Sigmoid colon (tissue), 7 donors: ENCODE data around the gene TENM4. TPM values are rescaled to one million over a fixed set of nuclear protein-coding genes. Genes with fewer than 3 reads are reported as not detected.

ENCODE experiments used
- DNase-seq: peaks from one replicate; pipeline ENCODE4 v3.0.0-alpha.2; 2019
- H3K27ac ChIP-seq, 4 donors: fragments of 200-600 bp; sonication (generic); one replicate each; pipeline ENCODE4 v1.5.1; 2016 to 2019; ENCODE audit warnings: mild to moderate bottlenecking in 1 of 4
- H3K27me3 ChIP-seq, 3 donors: fragments of 200-600 bp; sonication (generic); one replicate each; pipeline ENCODE4 v1.5.1; 2019; ENCODE audit warnings: mild to moderate bottlenecking in 1 of 3
- H3K36me3 ChIP-seq, 4 donors: fragments of 200-600 bp; sonication (generic); one replicate each; pipeline ENCODE4 v1.5.1; 2016 to 2019
- H3K4me1 ChIP-seq, 4 donors: fragments of 200-600 bp; sonication (generic); one replicate each; pipeline ENCODE4 v1.5.1; 2017 to 2019
- H3K4me3 ChIP-seq, 4 donors: fragments of 200-600 bp; sonication (generic); one replicate each; pipeline ENCODE4 v1.5.1; 2017 to 2019; ENCODE audit warnings: mild to moderate bottlenecking in 2 of 4, moderate library complexity in 1 of 4
- H3K9me3 ChIP-seq, 4 donors: fragments of 200-600 bp in 3 of 4; sonication (generic) in 3 of 4; one replicate each; pipeline versions ENCODE4 v1.5.1 to v1.6.1; 2013 to 2019
- CTCF ChIP-seq, 4 experiments: fragments of 450-650 bp in 3 of 4; fragments of 200-600 bp in 1 of 4; IDR thresholded peaks; one replicate each; pipeline ENCODE4 v1.5.1; 2016 to 2019; ENCODE audit warnings: antibody characterized with exemption in 4 of 4, mild to moderate bottlenecking in 3 of 4, moderate library complexity in 2 of 4
- EP300 ChIP-seq, 4 donors: sonication (generic); formaldehyde crosslinking; IDR thresholded peaks; one replicate each; pipeline ENCODE4 v1.6.1; 2017; ENCODE audit warnings: antibody characterized with exemption in 4 of 4
- POLR2A ChIP-seq, 2 donors: fragments of 450-650 bp; IDR thresholded peaks; one replicate each; pipeline ENCODE4 v1.6.1; 2016; ENCODE audit warnings: antibody characterized with exemption in 2 of 2, mild to moderate bottlenecking in 2 of 2, moderate library complexity in 2 of 2
- POLR2AphosphoS5 ChIP-seq, 4 donors: sonication (generic); formaldehyde crosslinking; IDR thresholded peaks; one replicate each; pipeline ENCODE4 v1.6.1; 2017; ENCODE audit warnings: antibody characterized with exemption in 4 of 4
- WGBS, 2 donors: extraction: QIAGEN DNeasy Blood & Tissue Kit; methylation state at CpG; one replicate each; pipeline ENCODE4 v1.1.7; 2013; 5-methylcytosine and 5-hydroxymethylcytosine counted together
- intact Hi-C: fragments of 100-400 bp; cut with DNase I; formaldehyde crosslinking; loops from one replicate; pipeline ENCODE4 v1.15.1; 2023
- polyA plus RNA-seq, 3 donors: library from polyadenylated mRNA; stranded (reverse); fragments of 200-250 nt; gene quantifications; one replicate each; pipeline ENCODE4 v1.2.3, GENCODE V29; 2013
- total RNA-seq, 4 donors: library from RNA; depleted of rRNA; stranded (reverse); fragments of >200 nt; gene quantifications; one replicate each; pipeline ENCODE4 v1.1.0, GENCODE V29; 2016
- donor health status: healthy with polysubstance abuse.
- donor health status: Bipolar disorder and iron deficiency.
- donor health status: healthy.

The TENM4 gene
- total and polyA plus RNA-seq, 7 donors = 0.23 to 14.6 (median 1.9) TPM; not detected in 1

GRCh38 chr11:78961937-78962701 is 478.7 kb downstream of the TENM4 start:
- Histone ChIP-seq H3K9me3 (no peaks in the 10 kb centered on the region), H3K27ac (no peak overlapping the region), H3K4me1 (peaks cover 0 to 13% (median 10%) of the 10 kb centered on the region in 4 donors), H3K36me3 (no peaks in the 10 kb centered on the region), H3K27me3 (peaks cover 0 to 14% (median 0%) of the 10 kb centered on the region in 3 donors), H3K4me3 (peak overlapping the region in 1 of 4 donors; percentile 14)
- intact Hi-C loops = loop anchor here (5.0 kb wide), 1 partner anchor 315 kb away; no protein-coding TSS in a partner anchor
- TF ChIP-seq POLR2A (IDR thresholded peaks at IDR 0.05) (no peak), POLR2AphosphoS5 (IDR thresholded peaks at IDR 0.05) (no peak), EP300 (IDR thresholded peaks at IDR 0.05) (no peak), CTCF (IDR thresholded peaks at IDR 0.05) (no peak)
- WGBS, 2 donors = 9 to 21% methylated on average over 36 of the region's 36 CpGs
- DNase-seq = no peak

GRCh38 chr11:78961247-78961646 is 479.6 kb downstream of the TENM4 start:
- no peaks in the 10 kb centered on the region for H3K36me3 ChIP-seq
- 33 to 47% methylated on average over 3 of the region's 3 CpGs for WGBS, 2 donors
- H3K9me3 ChIP-seq = no peaks in the 10 kb centered on the region
- TF ChIP-seq EP300 (IDR thresholded peaks at IDR 0.05) (no peak), CTCF (IDR thresholded peaks at IDR 0.05) (peak in 3 of 4 experiments; percentile 33 to 43 (median 40))
- intact Hi-C loops = loop anchor here (5.0 kb wide), 1 partner anchor 314 kb away; no protein-coding TSS in a partner anchor
- no peak overlapping the region for H3K27ac ChIP-seq
- DNase-seq = no peak
- H3K27me3 ChIP-seq = peaks cover 0 to 14% (median 0%) of the 10 kb centered on the region in 3 donors
- H3K4me3 ChIP-seq = no peak overlapping the region
- H3K4me1 ChIP-seq = peaks cover 0 to 13% (median 10%) of the 10 kb centered on the region in 4 donors

- Histone ChIP-seq H3K4me1 (peaks cover 0 to 13% (median 10%) of the 10 kb centered on the region in 4 donors), H3K4me3 (no peak overlapping the region), H3K27me3 (peaks cover 0 to 14% (median 0%) of the 10 kb centered on the region in 3 donors), H3K36me3 (no peaks in the 10 kb centered on the region), H3K9me3 (no peaks in the 10 kb centered on the region), H3K27ac (no peak overlapping the region)
- 88 to 91% methylated on average over 3 of the region's 3 CpGs for WGBS, 2 donors
- DNase-seq = no peak
- intact Hi-C loops = no loop called here
- TF ChIP-seq POLR2A (IDR thresholded peaks at IDR 0.05) = no peak
- TF ChIP-seq EP300 (IDR thresholded peaks at IDR 0.05) = no peak
- TF ChIP-seq POLR2AphosphoS5 (IDR thresholded peaks at IDR 0.05) = no peak
- no peak for TF ChIP-seq CTCF (IDR thresholded peaks at IDR 0.05)
Observed at GRCh38 chr11:78958444-78958843, 482.4 kb downstream of the TENM4 start.

- TF ChIP-seq POLR2AphosphoS5 (IDR thresholded peaks at IDR 0.05) = no peak
- no peak for TF ChIP-seq EP300 (IDR thresholded peaks at IDR 0.05)
- no peak for TF ChIP-seq POLR2A (IDR thresholded peaks at IDR 0.05)
- TF ChIP-seq CTCF (IDR thresholded peaks at IDR 0.05) = no peak
- WGBS, 2 donors = 68 to 78% methylated on average over 5 of the region's 5 CpGs
- Histone ChIP-seq H3K27ac (no peak overlapping the region), H3K4me1 (peaks cover 0 to 12% (median 10%) of the 10 kb centered on the region in 4 donors), H3K36me3 (no peaks in the 10 kb centered on the region), H3K27me3 (peaks cover 0 to 11% (median 0%) of the 10 kb centered on the region in 3 donors), H3K4me3 (no peak overlapping the region), H3K9me3 (no peaks in the 10 kb centered on the region)
- intact Hi-C loops = no loop called here
- DNase-seq = no peak
Observed at GRCh38 chr11:78957476-78958245, 483.2 kb downstream of the TENM4 start.
